Measurements from ENCODE around the gene GBGT1. TPM values are rescaled to one million over a fixed set of nuclear protein-coding genes. Genes with fewer than 3 reads are reported as not detected.

GBGT1 gene
- total and polyA plus RNA-seq, 2 of the 4 experiments (the other 2 are of a cell fraction), result 1.8 to 3.2 TPM

GRCh38 chr9:133133681-133134387, 29.9 kb downstream of the GBGT1 start (continued):
- TF ChIP-seq NFE2L2 (IDR thresholded peaks at IDR 0.05; ENCODE audit: low read depth, low read length) (peak; percentile 21; the same call in 1 of the 2 replicates), MAFK (IDR thresholded peaks at IDR 0.05; ENCODE audit: low read depth, low read length) (no peak), BHLHE40 (IDR thresholded peaks at IDR 0.05; ENCODE audit: low read depth, low read length) (peak; percentile 67), ELK1 (IDR thresholded peaks at IDR 0.05; ENCODE audit: borderline replicate concordance, low read depth, low read length) (no peak), CHD1 (IDR thresholded peaks at IDR 0.05; ENCODE audit: low read depth, low read length) (no peak)
